HuH-7.5 (cell line): ENCODE measurements around the gene PCDHGB5.

ENCODE experiments used
- DNase-seq: peaks from one replicate; pipeline ENCODE4 v3.0.0; 2011; ENCODE audit warnings: low spot score

PCDHGB5 gene

GRCh38 chr5:141441571-141442170, 43.9 kb downstream of the PCDHGB5 start:
- DNase-seq, result no peak
